ENCODE data around the gene COL8A1.

DNA sequence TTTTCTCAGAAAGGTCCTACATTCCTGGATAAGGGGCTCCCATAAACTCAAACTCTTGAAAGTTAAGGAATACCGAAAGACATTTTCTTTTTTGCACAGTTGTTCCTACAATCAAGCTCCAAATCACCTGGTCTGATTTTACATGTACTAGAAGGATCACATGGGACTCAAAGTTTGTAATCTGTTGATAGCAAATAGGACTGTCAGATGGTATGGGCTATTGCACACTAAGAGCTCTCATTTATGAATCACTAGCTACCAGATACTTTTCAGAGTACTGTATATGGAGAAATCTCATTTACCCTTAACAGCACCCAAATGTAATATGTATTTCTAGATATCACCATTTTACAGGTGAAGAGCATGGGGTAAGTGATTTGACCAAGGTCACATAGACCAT is 129.7 kb downstream of the COL8A1 start:
- TF ChIP-seq, protein P1, sequence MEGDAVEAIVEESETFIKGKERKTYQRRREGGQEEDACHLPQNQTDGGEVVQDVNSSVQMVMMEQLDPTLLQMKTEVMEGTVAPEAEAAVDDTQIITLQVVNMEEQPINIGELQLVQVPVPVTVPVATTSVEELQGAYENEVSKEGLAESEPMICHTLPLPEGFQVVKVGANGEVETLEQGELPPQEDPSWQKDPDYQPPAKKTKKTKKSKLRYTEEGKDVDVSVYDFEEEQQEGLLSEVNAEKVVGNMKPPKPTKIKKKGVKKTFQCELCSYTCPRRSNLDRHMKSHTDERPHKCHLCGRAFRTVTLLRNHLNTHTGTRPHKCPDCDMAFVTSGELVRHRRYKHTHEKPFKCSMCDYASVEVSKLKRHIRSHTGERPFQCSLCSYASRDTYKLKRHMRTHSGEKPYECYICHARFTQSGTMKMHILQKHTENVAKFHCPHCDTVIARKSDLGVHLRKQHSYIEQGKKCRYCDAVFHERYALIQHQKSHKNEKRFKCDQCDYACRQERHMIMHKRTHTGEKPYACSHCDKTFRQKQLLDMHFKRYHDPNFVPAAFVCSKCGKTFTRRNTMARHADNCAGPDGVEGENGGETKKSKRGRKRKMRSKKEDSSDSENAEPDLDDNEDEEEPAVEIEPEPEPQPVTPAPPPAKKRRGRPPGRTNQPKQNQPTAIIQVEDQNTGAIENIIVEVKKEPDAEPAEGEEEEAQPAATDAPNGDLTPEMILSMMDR (IDR thresholded peaks at IDR 0.05), result no peak
- no peak for TF ChIP-seq POLR2A (IDR thresholded peaks at IDR 0.05)

Data from testis (tissue), 2 donors.